GM12874 (cell line): ENCODE data around the gene HHAT.

ENCODE experiments used
- TF ChIP-seq, protein P1 (sequence below): IDR thresholded peaks from 2 replicates; pipeline ENCODE4 v1.5.1; 2011; ENCODE audit warnings: low read depth, mild to moderate bottlenecking, control low read depth, low read length, moderate library complexity; ENCODE audit not compliant: insufficient read depth

Gene HHAT

GRCh38 chr1:210301615-210302000 lies 27.1 kb upstream of the HHAT start:
- TF ChIP-seq, protein P1, sequence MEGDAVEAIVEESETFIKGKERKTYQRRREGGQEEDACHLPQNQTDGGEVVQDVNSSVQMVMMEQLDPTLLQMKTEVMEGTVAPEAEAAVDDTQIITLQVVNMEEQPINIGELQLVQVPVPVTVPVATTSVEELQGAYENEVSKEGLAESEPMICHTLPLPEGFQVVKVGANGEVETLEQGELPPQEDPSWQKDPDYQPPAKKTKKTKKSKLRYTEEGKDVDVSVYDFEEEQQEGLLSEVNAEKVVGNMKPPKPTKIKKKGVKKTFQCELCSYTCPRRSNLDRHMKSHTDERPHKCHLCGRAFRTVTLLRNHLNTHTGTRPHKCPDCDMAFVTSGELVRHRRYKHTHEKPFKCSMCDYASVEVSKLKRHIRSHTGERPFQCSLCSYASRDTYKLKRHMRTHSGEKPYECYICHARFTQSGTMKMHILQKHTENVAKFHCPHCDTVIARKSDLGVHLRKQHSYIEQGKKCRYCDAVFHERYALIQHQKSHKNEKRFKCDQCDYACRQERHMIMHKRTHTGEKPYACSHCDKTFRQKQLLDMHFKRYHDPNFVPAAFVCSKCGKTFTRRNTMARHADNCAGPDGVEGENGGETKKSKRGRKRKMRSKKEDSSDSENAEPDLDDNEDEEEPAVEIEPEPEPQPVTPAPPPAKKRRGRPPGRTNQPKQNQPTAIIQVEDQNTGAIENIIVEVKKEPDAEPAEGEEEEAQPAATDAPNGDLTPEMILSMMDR: no peak

DNA sequence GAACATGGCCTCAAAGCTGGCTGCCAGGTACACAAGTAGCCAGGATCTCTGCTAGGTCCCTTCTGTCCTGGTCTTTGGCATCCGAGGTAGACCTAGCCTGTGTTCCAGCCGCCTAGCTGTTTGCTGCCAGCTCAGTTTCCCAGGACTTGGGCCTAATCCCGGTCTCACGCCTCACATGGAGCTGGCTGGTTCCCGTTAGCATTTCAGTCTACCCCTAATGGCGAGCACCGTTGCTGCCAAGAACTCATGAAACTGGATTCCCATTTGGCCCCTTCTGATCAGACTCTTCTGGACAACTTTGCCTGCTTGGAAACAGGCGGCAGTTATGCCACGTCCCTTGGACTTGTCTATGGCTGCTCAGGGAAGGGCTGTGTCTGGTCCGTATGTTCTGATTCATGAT lies 26.2 kb upstream of the HHAT start:
- TF ChIP-seq, protein P1: no peak

GRCh38 chr1:210303391-210303790 lies 25.3 kb upstream of the HHAT start:
- TF ChIP-seq, protein P1: no peak

DNA sequence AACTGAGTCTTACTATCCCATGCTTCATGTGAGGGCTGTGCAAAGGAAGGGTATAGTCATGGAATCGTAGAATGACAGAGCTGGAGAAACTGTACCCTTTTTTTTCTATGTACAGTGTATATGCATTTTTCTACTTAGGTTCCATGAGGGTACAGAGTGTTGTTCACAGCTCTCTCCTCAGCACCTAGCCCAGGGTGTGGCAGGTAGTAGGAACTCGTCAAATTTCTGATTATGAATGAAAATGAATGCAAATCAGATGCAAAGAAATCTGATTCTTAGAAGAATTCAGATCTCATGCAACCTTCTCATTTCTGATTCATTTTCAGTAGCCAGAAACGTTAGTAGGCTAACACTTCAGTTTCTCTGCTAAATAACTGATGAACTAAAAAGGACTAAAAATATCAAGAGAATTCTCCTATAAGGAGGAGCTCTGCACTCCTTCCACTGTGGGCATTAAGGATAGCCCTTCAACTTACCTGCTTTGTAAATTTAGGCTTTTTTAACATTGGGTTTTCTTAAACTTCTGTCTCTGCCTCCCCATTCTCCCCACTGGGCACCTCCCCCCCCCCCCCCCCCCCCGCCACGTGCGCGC lies 18.0 kb upstream of the HHAT start:
- TF ChIP-seq, protein P1: no peak

GRCh38 chr1:210311726-210312493 lies 16.8 kb upstream of the HHAT start:
- TF ChIP-seq, protein P1: no peak

DNA sequence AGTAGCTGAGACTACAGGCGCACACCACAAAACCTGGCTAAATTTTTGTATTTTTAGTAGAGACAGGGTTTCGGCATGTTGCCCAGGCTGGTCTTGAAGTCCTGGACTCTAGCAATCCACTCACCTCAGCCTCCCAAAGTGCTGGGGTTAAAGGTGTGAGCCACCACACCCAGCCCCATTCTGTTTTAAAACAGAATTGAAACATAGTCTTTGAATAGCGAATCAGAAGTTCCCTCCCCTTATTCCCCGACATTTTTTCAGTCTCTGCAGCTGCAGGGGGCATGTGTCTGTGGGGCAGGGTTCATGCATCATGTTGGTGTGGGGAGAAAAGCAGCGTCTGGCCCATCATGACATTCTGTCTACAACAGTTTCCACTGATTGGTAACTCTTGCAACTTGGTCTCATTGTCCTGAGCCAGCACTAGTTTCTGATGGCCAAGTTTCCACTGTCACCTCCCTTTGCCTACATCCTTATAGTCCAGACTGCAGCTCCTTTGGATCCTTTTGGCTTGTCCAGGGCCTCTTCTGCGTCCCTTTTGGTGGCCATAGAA lies 15.6 kb upstream of the HHAT start:
- TF ChIP-seq, protein P1: no peak

DNA sequence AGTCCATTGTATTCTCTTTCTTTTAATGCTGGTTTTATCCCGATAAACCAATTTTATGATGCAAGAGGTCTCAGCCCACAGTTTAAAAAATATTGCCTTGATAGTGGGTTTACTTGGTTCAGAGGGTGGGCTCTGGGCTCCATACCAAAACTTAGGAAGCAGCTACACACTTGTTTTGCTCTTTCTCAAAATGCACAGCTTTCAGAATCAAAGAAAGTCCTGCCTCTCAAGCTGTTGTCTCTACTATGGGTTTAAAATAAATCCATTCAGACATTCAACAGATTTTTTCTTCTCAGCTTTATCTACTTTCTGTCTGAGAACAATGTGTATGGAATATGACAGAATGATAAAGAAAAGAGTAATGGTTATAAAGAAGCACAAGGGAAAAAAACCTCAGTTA lies 14.8 kb upstream of the HHAT start:
- TF ChIP-seq, protein P1: no peak
